GM21737 (cell line): ENCODE data around the gene TEX22.

Experiments used
- ATAC-seq: cut with Tn5 transposase; IDR thresholded peaks from one replicate; pipeline ENCODE4 v1.9.1; 2021; ENCODE audit warnings: mild to moderate bottlenecking, moderate library complexity; ENCODE audit not compliant: unreplicated experiment

The TEX22 gene

GRCh38 chr14:105398726-105399465, 558 bp downstream of the TEX22 start:
- peak; percentile 25 for ATAC-seq

GRCh38 chr14:105399466-105399775, 1.1 kb downstream of the TEX22 start:
- no peak for ATAC-seq

- ATAC-seq: no peak
These were observed 1.7 kb downstream of the TEX22 start for GRCh38 chr14:105400016-105400415.

GRCh38 chr14:105401699-105402098, 3.4 kb downstream of the TEX22 start:
- ATAC-seq: no peak

- ATAC-seq: no peak
These were observed 10.3 kb downstream of the TEX22 start for GRCh38 chr14:105408592-105408991.

- no peak for ATAC-seq
These were observed 11.0 kb downstream of the TEX22 start for GRCh38 chr14:105409364-105409763.

- no peak for ATAC-seq
These were observed 12.3 kb downstream of the TEX22 start for GRCh38 chr14:105410642-105411016.

GRCh38 chr14:105411017-105411941, 12.9 kb downstream of the TEX22 start:
- ATAC-seq: no peak

- no peak for ATAC-seq
These were observed 13.8 kb downstream of the TEX22 start for GRCh38 chr14:105411985-105412770.

GRCh38 chr14:105412771-105413543, 14.6 kb downstream of the TEX22 start:
- ATAC-seq: no peak

- no peak for ATAC-seq
These were observed 15.2 kb downstream of the TEX22 start for GRCh38 chr14:105413544-105413886.

- ATAC-seq: no peak
These were observed 16.4 kb downstream of the TEX22 start for GRCh38 chr14:105414456-105415371.

GRCh38 chr14:105415481-105416428, 17.4 kb downstream of the TEX22 start:
- ATAC-seq: no peak

- ATAC-seq: no peak
These were observed 18.3 kb downstream of the TEX22 start for GRCh38 chr14:105416671-105417070.

- ATAC-seq: no peak
These were observed 19.4 kb downstream of the TEX22 start for GRCh38 chr14:105417690-105418121.

GRCh38 chr14:105418269-105419194, 20.2 kb downstream of the TEX22 start:
- no peak for ATAC-seq
